NOMO-1 treated with DMSO at 0.1 percent for 48 hours (cell line): Measurements from ENCODE around the gene OR52J3.
"Not testable (repeated sequence)": the region's sequence is repeated elsewhere in the genome, so short reads cannot be mapped to it uniquely, and the experiment has no call there.

Experiments
- DNase-seq: peaks from one replicate; lab custom pipeline; 2025; ENCODE audit not compliant: unreplicated experiment; lab: John Stamatoyannopoulos, UW

The OR52J3 gene

DNA sequence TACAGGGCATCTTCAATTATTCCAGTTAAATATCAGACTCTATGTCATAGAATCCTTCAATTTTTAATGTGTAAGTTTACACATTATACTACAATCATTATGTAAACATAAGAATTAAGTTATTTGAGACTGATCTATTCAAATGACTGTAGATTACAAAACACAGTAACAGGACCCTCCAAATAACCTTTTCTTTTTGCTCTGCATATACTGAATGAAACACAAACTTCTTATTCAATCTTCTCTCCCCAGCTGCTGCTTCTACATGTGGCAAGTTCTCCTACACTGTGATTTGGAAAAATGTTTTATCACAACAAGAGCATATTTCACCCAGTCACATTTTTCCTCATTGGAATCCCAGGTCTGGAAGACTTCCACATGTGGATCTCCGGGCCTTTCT, at the start of gene OR52J3:
TSS of gene OR52J3 (plus strand) at position 301 of the 400 bp plus-strand sequence. CDS start at position 301, 0 bp downstream.
- DNase-seq: no peak

DNA sequence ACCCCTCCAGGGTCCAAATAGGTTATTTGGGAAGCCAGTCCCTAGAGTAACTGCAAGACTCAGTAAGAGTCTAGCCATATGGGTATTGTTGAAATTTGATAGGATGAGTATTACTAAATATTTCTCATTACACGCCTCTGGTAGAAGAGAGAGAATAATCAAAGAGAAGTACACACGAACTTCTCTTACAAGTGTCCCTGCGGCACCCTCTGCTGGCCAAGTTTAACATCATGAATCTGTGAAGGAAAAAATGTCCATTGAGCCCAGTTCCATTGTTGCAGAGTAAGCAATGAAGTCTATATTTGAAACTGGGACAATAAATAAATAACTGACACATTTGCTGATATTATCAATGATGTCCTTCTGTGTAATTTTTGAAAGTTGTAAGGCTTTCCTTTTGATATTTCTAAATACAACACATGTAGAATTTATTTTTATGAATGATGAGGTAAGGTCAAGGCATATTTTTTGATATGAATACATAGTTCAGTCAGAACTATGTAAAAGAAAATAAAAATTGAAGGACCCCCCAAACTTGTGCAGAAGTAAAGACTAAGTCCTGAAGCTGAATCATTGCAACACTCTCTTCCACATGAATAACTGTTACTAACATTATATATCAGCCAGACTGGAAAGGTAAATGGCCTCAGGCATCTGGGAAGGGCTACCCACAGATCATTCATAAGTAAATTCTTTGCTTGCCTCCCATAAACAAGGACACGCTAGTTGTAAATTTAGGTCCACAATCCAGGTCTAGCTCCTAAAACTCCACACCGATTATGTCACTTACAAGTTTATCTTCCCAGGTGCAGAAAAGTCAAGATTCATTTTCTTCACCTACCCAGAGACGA, 41.7 kb upstream of the OR52J3 start:
- peak; percentile 41 for DNase-seq

DNA sequence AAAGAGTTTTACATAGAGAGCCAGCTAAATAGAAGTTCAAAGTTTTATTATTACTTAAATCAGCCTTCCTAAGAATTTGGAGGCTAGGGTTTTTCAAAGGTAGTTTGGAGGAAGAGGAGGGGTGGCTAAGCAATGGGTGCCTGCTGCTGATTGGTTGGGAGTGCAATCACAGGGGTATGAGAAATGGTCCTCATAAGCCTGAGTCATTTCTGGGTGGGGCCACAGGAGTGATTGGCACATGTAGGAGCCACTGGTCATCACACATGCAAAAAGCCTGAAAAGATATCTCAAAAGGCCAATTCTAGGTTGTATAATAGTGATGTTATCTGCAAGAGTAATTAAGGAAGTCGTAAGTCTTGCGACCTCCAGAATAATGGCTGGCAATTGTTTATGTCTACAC, 38.8 kb upstream of the OR52J3 start:
- DNase-seq: no peak

DNA sequence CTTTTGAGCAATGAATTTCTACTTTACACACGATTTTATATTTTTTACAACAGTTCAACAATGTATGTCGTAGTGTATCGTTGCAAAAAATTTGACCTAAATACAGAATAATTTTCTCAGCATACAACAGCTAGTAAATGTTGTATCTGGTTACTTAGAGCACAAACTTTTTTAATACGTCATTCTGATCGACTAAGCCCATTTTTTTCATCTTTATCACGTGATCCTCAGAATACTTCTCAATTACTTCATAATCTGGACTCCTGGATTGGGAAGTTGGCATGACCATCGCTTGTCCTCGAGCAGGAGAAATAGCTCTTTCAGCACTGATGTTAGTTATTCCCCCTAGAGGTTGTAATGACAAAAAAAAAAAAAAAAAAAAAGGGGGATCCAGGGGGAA, 35.1 kb upstream of the OR52J3 start:
- DNase-seq: no peak

DNA sequence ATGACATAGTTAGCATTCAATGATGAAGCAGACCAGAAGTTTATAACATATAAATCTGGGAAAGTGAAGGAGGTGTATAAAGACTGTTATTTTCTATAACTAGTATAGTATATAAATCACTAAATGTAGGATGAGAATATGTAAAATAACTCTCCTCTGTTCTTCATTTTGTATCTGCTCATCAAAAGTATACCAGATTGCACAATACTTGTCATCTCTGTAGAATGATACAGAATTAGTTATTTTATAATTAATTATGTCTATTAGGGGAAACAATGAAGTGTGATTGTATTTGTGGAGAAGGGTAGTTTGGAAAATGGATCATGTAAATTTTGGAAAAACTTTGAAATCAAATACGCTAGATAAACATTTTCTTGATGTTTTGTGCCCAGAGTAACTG, 33.3 kb upstream of the OR52J3 start:
- DNase-seq: no peak

DNA sequence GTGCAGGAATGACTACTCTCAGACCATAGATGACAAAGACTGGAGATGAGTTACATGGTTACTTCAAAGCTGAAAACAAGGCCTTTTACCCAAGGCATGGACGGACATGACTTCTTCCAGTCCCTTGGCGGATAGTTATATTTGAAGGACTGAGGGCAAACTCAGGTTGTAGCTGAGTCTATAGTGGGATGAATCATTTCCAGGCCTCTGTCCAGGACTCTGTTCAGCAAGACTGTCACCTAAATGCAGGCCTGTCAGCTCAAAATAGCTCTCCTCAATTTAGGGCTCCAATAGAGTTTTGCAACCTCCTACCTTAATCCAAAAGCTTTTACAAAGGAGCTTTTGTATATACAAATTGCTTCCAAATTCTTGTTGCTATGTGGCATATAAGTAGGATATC, 24.3 kb upstream of the OR52J3 start:
- DNase-seq: no peak

DNA sequence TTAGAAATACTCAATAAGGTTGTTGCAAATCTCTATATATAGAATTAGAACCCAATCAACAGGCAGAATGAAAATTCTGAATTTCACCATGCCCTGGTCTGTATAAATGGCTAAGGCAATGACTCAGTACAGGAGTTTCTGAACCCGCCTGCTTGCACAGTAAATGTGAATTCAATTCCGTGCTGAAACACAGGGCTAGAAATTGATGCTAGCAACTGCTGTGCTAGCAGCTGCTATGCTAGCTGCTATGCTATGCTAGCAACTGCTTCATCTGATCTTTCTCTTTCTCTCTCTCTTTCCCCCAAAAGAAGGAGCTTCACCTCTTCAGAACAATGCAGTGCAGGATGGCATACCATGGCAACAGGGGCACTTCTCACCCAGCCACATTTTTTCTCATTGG, 9.7 kb upstream of the OR52J3 start:
- DNase-seq: no peak

DNA sequence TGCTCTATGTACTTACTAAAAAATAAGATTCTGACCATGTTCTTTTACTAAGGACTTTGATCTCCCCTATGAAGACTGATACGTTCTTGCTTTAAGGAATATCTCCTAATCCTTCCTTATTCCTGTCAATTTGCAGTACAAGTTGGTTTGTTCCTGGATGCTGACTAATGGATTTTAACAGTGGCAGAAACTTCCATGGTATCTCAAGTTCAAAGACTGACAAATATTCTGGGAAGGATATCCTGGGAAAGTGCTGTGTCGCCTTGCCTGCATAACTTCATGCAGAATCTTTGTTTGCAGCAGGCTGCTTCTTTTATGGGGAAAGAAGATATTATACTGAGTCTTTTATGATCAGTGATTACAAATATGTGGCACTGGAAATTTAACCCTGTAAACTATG, 8.4 kb upstream of the OR52J3 start:
- no peak for DNase-seq

DNA sequence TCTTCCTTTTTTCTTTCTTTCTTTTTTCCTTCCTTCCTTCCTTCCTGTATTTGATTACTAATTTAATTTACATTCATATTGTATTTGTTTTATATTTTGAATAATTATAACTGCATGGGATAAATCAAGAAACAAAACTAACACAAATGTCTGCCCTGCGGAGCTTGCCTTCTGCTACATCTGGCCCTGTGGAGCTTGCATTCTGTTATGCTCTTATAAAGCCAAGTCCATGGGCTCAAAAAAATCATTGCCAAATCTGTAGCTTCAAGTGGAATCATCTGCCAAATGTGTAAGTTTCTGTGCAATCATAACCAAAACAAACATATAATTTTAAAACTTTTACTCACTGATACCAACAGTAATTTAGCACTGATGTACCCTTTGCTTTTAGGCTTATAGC, 8.0 kb upstream of the OR52J3 start:
- no peak for DNase-seq

DNA sequence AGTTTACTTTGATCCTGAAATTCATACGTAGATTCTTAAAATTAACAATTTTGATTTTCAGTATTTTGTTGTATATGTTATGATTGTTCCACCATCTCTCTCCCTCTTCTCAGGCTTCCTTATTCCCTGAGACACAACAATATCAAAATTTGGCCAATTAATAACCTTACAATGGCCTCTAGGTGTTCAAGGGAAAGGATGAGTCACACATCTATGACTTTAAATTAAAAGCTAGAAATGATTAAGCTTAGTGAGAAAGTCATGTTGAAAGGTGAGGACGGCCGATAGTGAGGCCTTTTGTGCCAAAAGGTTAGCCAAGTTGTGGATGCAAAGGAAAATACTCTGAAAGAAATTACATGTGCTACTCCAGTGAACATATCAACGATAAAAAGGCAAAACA, 5.5 kb upstream of the OR52J3 start:
- no peak for DNase-seq

DNA sequence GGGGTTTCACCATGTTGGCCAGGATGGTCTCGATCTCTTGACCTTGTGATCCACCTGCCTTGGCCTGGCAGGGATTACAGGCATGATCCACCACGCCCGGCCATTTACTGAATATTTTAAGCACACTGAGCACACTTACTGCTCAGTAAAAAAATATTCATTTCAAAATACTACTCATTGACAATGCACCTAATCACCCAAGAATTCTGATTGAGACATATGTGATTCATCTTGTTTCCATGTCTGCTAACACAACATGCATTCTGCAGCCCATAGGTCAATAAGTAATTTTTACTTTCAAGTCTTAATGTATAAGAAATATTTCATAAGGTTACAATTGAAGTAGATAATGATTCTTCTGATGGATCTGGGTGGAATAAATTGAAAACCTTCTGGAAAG, 4.2 kb upstream of the OR52J3 start:
- no peak for DNase-seq

DNA sequence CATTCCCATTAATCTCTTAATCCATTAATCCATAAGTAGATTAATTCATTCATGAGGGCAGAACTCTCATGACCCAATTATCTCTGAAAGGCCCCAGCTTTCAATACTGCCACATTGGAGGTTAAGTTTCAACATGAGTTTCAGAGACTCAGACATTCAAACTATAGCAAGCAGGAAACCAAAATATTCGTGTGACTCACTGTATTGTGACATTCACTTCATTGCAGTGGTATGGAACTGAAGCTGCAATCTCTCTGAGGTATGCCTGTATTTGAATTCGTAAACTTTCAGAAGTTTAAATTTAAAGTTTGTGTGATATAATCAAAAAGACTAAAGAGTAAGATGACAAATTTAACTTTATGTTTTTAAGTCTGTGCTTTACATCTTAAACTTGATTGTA, 2.9 kb upstream of the OR52J3 start:
- peak; percentile 1 for DNase-seq

DNA sequence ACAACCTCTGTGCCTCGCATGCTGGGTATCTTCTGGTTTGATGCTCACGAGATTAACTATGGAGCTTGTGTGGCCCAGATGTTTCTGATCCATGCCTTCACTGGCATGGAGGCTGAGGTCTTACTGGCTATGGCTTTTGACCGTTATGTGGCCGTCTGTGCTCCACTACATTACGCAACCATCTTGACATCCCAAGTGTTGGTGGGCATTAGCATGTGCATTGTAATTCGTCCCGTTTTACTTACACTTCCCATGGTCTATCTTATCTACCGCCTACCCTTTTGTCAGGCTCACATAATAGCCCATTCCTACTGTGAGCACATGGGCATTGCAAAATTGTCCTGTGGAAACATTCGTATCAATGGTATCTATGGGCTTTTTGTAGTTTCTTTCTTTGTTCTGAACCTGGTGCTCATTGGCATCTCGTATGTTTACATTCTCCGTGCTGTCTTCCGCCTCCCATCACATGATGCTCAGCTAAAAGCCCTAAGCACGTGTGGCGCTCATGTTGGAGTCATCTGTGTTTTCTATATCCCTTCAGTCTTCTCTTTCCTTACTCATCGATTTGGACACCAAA, 516 bp downstream of the OR52J3 start:
- DNase-seq: no peak

DNA sequence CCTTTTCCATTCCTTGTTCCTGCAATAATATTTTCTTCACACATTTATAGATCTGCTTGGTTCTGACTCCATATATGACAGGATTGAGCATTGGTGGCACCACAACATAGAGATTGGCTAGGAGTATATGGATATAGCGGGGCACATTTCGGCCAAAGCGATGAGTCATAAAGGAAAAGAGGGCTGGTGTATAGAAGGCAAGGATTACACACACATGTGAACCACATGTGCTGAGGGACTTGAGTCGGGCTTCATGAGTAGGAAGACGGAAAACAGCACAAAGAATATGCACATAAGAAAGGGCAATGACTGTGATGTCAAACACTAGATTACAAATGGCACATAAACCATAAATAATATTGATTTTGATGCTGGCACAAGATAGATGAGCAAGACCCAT, 12.4 kb downstream of the OR52J3 start:
- not testable (repeated sequence) for DNase-seq

DNA sequence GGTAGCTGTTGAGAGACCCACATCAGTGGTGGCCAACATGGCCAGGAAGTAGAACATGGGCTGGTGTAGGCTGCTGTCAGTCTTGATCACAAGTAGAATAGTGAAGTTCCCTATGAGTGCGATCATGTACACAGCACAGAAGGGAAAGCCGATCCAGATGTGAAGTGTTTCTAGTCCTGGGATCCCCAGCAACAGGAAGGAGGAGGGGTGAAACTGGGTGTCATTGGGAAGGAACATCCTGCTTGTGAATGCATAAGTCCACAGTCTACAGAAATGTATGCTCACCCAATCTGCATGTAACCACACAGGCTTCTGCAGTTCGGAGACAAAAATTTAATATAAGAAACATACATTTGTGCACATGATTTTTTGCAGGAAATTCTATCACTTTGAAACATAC, 13.1 kb downstream of the OR52J3 start, which contains the start of gene OR52E2:
TSS of gene OR52E2 (minus strand) at position 237 of the 400 bp plus-strand sequence. CDS start at position 237, 0 bp downstream.
- DNase-seq: no peak

DNA sequence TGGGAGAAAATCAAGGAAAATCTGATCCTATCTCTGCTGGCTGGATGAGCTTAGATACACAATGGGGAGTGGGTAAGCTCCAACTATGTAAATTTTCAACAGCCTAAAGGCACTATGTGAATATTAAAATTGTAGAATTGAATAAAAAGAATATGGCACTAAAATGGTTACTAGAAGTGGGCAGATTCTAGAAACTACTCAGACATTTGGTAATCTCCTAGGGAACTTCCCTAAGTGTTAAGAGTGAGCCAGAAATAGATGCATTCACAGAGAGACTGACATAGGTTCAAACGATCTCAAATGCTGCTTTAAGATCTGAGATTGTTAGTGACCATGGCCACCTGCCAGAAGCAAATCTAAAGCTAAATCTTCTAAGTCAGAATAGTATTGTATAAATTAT, 18.7 kb downstream of the OR52J3 start:
- no peak for DNase-seq

DNA sequence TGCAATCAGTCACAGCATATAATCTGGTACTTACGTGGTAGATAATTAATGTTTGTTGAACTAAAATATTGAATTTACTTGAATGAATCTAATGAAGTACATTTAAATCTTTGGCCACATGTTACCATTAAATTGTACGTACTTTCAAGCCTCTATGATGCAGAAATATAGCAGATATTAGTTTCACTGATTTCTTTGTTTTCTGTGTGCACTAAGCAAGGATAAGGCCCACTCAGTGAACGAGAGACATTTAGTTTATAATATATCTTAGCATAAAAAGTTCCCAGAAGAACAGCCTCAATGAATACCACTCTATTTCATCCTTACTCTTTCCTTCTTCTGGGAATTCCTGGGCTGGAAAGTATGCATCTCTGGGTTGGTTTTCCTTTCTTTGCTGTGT, 22.9 kb downstream of the OR52J3 start, which contains the start of gene OR52E1:
TSS of gene OR52E1 (plus strand) at position 301 of the 400 bp plus-strand sequence.
- no peak for DNase-seq

DNA sequence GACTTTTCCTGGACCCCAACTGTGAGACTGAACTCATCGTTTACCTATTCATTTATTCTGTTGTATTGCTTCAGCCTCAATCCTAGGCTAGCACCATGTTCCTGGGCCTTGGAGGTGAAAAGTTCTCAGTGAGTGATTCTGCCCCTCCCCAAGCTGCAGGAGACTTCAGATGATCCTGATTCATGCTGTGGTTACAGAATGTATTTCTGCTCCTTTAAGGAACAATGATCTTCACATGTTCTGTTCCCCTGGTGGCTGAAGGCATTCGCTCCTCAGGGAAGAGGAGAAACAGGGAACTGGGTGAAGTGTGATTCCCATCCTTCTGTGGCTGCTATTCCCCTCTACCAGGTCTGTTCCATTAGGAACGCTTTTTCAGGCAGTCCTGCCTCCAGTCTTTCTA, 25.5 kb downstream of the OR52J3 start:
- no peak for DNase-seq

DNA sequence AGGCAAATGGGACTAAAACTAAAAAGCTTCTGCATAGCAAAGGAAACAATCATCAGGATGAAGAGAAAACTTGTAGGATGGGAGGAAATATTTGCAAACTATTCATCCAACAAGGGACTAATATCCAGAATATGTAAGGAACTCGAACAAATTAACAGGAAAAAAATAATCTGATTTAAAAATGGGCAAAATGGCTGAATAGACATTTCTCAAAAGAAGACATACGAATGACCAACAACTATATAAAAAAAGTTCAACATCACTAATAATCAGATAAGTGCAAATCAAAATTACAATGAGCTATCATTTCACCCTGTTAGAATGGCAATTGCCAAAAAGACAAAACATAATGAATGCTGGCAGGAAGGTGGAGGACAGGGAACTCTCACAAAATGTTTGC, 35.1 kb downstream of the OR52J3 start:
- no peak for DNase-seq

DNA sequence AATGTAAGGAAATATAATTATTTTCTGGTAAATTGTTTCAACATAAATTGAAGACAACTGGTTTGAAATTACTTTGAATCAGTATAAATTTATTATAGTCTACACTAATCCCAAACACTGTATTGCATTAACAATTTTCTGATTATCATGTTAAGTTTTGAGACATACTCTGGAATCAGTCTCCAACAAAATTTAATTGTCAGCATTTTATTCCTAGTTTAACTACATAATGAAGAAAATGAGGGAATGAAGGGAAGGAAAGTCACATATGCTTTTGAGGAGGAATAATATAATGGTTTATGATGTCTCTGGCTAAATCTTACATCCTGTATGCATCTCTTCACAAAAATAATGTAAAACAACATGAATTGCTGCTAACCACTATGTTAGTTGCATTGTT, 37.3 kb downstream of the OR52J3 start:
- no peak for DNase-seq

DNA sequence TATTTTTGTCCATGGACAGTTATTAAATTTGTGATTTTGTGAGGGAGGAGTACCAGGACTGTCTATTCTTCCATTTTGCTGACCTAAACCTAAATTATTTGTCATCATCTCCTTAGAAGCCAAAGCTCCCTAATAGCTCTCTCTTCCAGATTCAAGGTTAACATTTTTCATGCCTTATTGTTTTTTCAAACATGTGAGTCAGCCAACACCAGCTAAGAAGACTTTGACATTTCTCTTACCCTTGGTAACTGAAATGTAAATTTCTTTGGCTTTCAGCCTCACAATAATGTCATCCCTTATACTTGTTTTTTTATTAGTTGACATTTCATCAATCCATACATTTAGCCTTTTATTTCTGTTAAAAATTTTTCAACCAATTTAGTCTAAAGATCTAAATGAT, 42.2 kb downstream of the OR52J3 start:
- no peak for DNase-seq

DNA sequence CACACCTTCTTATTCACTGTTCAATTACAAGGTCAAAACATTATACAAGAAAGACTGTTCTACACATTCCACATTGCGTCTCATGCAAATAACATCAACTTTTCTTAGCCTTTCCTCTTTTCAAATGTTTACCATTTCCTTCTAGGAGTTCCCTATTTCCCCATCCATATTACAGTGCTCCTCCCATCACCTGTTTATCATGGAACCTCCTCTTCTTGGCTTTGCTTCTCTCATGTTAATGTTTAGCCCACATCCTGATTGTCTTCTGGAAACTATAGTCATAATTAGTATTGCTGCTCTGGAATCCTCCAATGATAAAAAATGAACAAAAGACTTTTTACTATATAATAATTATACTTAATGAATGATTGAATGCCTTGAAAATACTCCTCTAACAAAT, 44.3 kb downstream of the OR52J3 start:
- DNase-seq: no peak
